ENCODE data around the gene CHAF1B. TPM values are rescaled to one million over a fixed set of nuclear protein-coding genes. Genes with fewer than 3 reads are reported as not detected.
"Not testable (repeated sequence)": the region's sequence is repeated elsewhere in the genome, so short reads cannot be mapped to it uniquely, and the experiment has no call there.

The CHAF1B gene
- total RNA-seq, 1 donor from 2014 or later: 0.67 TPM

- ATAC-seq (peak; percentile 21), DNase-seq (peak; percentile 9)
- Histone ChIP-seq H3K4me3 (no peak overlapping the region), H3K36me3 (no peaks in the 10 kb centered on the region), H3K27me3 (no peaks in the 10 kb centered on the region), H3K4me1 (no peaks in the 10 kb centered on the region), H3K27ac (no peak overlapping the region), H3K9me3 (no peaks in the 10 kb centered on the region)
- intact Hi-C loops (cut with DNase I): no loop called here
- TF ChIP-seq CTCF (IDR thresholded peaks at IDR 0.05): no peak
These were observed 10.3 kb downstream of the CHAF1B start for GRCh38 chr21:36395353-36396111.

- Histone ChIP-seq H3K4me1 (no peaks in the 10 kb centered on the region), H3K27ac (no peak overlapping the region), H3K36me3 (no peaks in the 10 kb centered on the region), H3K9me3 (no peaks in the 10 kb centered on the region), H3K4me3 (no peak overlapping the region), H3K27me3 (no peaks in the 10 kb centered on the region)
- intact Hi-C loops (cut with DNase I): no loop called here
- no peak for ATAC-seq
- TF ChIP-seq CTCF (IDR thresholded peaks at IDR 0.05): no peak
- no peak for DNase-seq
These were observed 11.1 kb downstream of the CHAF1B start for GRCh38 chr21:36396325-36396724.

- Histone ChIP-seq H3K36me3 (no peaks in the 10 kb centered on the region), H3K27me3 (no peaks in the 10 kb centered on the region), H3K27ac (no peak overlapping the region), H3K4me1 (no peaks in the 10 kb centered on the region), H3K9me3 (no peaks in the 10 kb centered on the region), H3K4me3 (no peak overlapping the region)
- intact Hi-C loops (cut with DNase I): no loop called here
- DNase-seq (peak; percentile 25), ATAC-seq (no peak)
- TF ChIP-seq CTCF (IDR thresholded peaks at IDR 0.05): no peak
These were observed 11.8 kb downstream of the CHAF1B start for GRCh38 chr21:36396971-36397370.

- ATAC-seq (no peak), DNase-seq (peak; percentile 5)
- no peaks in the 10 kb centered on the region for H3K9me3 ChIP-seq
- intact Hi-C loops (cut with DNase I): no loop called here
- no peaks in the 10 kb centered on the region for H3K36me3 ChIP-seq
- H3K4me3 ChIP-seq: no peak overlapping the region
- H3K27ac ChIP-seq: no peak overlapping the region
- no peaks in the 10 kb centered on the region for H3K27me3 ChIP-seq
- TF ChIP-seq CTCF (IDR thresholded peaks at IDR 0.05): no peak
- no peaks in the 10 kb centered on the region for H3K4me1 ChIP-seq
These were observed 12.4 kb downstream of the CHAF1B start for GRCh38 chr21:36397606-36398005.

- DNase-seq: peak; percentile 29
- H3K36me3 ChIP-seq; H3K9me3 ChIP-seq; H3K27me3 ChIP-seq; ATAC-seq; H3K27ac ChIP-seq; H3K4me1 ChIP-seq; intact Hi-C loops (cut with DNase I); H3K4me3 ChIP-seq: not testable (repeated sequence)
These were observed 14.5 kb downstream of the CHAF1B start for GRCh38 chr21:36399736-36400135.

GRCh38 chr21:36400719-36401118 is 15.5 kb downstream of the CHAF1B start:
- no peaks in the 10 kb centered on the region for H3K36me3 ChIP-seq
- no peak for DNase-seq
- TF ChIP-seq CTCF (IDR thresholded peaks at IDR 0.05): no peak
- intact Hi-C loops (cut with DNase I): no loop called here
- H3K4me1 ChIP-seq: no peaks in the 10 kb centered on the region
- H3K4me3 ChIP-seq: no peak overlapping the region
- no peaks in the 10 kb centered on the region for H3K9me3 ChIP-seq
- no peak for ATAC-seq
- H3K27ac ChIP-seq: no peak overlapping the region
- H3K27me3 ChIP-seq: no peaks in the 10 kb centered on the region

Measured in upper lobe of right lung (tissue), 1 donor.